Sigmoid colon (tissue), 3 donors: ENCODE measurements around the gene CAGE1.

Experiments
- POLR2A ChIP-seq, 2 donors: fragments of 450-650 bp; IDR thresholded peaks; one replicate each; pipeline ENCODE4 v1.6.1; 2016; ENCODE audit warnings: antibody characterized with exemption in 2 of 2, mild to moderate bottlenecking in 2 of 2, moderate library complexity in 2 of 2
- TF ChIP-seq, protein P1 (sequence below), 4 experiments: fragments of 450-650 bp in 3 of 4; fragments of 200-600 bp in 1 of 4; IDR thresholded peaks; one replicate each; pipeline ENCODE4 v1.5.1; 2016 to 2019; ENCODE audit warnings: antibody characterized with exemption in 4 of 4, mild to moderate bottlenecking in 3 of 4, moderate library complexity in 2 of 4

GRCh38 chr6:7311917-7312615, 77.5 kb downstream of the CAGE1 start:
- TF ChIP-seq POLR2A (IDR thresholded peaks at IDR 0.05): no peak
- TF ChIP-seq, protein P1, sequence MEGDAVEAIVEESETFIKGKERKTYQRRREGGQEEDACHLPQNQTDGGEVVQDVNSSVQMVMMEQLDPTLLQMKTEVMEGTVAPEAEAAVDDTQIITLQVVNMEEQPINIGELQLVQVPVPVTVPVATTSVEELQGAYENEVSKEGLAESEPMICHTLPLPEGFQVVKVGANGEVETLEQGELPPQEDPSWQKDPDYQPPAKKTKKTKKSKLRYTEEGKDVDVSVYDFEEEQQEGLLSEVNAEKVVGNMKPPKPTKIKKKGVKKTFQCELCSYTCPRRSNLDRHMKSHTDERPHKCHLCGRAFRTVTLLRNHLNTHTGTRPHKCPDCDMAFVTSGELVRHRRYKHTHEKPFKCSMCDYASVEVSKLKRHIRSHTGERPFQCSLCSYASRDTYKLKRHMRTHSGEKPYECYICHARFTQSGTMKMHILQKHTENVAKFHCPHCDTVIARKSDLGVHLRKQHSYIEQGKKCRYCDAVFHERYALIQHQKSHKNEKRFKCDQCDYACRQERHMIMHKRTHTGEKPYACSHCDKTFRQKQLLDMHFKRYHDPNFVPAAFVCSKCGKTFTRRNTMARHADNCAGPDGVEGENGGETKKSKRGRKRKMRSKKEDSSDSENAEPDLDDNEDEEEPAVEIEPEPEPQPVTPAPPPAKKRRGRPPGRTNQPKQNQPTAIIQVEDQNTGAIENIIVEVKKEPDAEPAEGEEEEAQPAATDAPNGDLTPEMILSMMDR (IDR thresholded peaks at IDR 0.05): no peak
